22Rv1 (cell line): Measurements from ENCODE around the gene CMSS1.
"Not testable (repeated sequence)": the region's sequence is repeated elsewhere in the genome, so short reads cannot be mapped to it uniquely, and the experiment has no call there.

Experiments
- H3K27ac ChIP-seq: fragments of 450-650 bp; 2 replicates; pipeline ENCODE4 v1.5.1; 2017
- ZFX ChIP-seq: fragments of 450-650 bp; IDR thresholded peaks from 2 replicates; pipeline ENCODE4 v1.6.1; 2017; ENCODE audit warnings: antibody characterized with exemption, borderline replicate concordance
- TF ChIP-seq, protein P1 (sequence below): fragments of 450-650 bp; IDR thresholded peaks from 2 replicates; pipeline ENCODE4 v1.5.1; 2017; ENCODE audit warnings: mild to moderate bottlenecking

Gene CMSS1

GRCh38 chr3:100042166-100042981, 224.7 kb downstream of the CMSS1 start:
- no peak for TF ChIP-seq ZFX
- TF ChIP-seq, protein P1, sequence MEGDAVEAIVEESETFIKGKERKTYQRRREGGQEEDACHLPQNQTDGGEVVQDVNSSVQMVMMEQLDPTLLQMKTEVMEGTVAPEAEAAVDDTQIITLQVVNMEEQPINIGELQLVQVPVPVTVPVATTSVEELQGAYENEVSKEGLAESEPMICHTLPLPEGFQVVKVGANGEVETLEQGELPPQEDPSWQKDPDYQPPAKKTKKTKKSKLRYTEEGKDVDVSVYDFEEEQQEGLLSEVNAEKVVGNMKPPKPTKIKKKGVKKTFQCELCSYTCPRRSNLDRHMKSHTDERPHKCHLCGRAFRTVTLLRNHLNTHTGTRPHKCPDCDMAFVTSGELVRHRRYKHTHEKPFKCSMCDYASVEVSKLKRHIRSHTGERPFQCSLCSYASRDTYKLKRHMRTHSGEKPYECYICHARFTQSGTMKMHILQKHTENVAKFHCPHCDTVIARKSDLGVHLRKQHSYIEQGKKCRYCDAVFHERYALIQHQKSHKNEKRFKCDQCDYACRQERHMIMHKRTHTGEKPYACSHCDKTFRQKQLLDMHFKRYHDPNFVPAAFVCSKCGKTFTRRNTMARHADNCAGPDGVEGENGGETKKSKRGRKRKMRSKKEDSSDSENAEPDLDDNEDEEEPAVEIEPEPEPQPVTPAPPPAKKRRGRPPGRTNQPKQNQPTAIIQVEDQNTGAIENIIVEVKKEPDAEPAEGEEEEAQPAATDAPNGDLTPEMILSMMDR, result no peak
- peak overlapping the region; percentile 51 for H3K27ac ChIP-seq

DNA sequence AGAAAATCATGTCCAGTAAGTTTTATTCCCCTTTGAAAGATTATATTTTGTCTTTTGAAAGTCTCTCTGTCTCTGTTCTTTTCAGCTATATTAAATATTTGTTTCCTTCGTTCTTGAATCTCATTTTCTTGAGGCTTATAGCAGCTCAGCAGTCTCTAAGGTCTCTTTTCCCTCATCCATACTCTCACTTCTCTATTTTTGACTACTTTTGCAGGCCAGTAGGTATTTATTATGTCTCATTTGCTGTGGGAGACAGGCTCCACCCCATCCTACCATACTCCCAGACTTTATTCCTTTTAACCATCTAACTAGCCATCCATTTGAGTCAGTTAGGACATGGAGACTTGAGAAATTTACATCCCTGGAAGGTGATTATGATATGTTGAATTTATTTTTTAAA, 225.6 kb downstream of the CMSS1 start:
- H3K27ac ChIP-seq, result peak overlapping the region; percentile 51; the same call in 1 of the 2 replicates
- TF ChIP-seq, protein P1, result no peak
- TF ChIP-seq ZFX, result no peak

DNA sequence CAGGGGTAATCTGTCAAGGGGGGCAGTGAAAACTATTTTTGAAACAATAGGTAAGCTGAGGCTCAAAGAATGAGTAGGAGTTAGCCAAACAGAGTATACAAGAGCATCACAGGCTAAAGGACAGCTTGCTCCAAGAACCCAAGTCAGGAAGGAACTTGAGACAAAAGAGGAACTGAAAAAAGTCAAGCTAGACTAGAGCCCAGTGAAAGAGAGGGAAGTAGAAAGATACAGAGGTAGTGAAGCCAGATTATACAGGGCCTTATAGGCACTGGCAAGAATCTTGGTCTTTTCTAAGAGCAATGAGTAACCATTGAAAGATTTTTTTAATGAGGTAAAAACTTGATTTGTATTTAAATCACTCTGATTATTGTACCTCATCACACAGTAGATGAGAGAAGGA, 226.7 kb downstream of the CMSS1 start:
- no peak overlapping the region for H3K27ac ChIP-seq
- no peak for TF ChIP-seq ZFX
- TF ChIP-seq, protein P1, result no peak

DNA sequence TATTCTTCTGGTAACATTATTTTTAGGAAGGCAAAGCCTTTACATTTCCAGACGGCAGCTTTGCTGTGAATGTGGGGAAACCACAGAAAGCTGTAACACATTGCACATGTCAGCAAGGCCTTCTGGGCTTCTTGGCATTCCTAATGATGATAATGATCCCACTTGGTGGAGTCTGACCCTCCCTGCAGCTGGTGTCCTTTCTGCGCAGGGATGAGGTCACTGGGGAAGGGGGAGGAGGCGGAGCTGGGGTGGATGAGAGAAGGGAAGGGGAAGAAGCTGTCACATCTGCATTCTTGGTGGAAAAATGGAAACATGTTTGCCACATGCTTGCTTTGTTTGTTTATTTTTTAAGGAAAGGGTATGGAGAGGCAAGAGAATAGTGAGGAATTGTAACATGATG, 228.0 kb downstream of the CMSS1 start:
- TF ChIP-seq, protein P1, result no peak
- TF ChIP-seq ZFX, result no peak
- H3K27ac ChIP-seq, result no peak overlapping the region

- no peak overlapping the region for H3K27ac ChIP-seq
- TF ChIP-seq, protein P1, result no peak
- TF ChIP-seq ZFX, result no peak
Observed at GRCh38 chr3:100046986-100047385, 229.3 kb downstream of the CMSS1 start.

DNA sequence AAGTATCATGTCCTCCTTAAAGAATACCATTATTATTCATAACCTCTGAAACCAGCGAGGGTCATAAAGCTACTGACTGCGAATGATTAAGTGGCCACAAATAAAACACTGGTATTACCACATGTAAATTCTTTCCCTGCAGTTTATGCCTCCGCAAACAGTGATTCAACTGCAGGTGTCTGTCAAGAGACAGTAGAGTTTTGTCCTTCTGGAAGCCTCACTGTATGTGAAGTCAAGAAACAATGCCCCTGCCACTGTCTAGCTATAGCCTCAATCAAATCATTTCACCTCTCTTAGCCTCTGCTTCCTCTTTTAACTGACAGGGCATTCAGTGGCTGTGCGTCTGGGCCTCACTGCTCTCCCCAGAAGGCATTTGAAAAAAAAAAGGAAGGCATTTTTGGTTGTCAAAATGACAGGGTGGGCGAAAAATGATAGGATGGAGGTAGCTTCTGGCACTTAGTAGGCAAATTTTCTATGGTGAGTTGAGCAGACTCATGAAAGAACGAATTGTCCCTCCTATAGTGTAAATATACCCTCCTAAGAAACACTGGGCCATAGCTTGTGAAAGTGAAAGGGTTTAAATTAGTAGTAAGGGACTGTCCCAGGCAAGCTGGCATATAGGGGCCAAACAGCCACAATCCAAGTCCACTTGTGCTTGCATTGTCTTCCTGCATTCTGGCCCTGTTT, 229.9 kb downstream of the CMSS1 start:
- H3K27ac ChIP-seq, result no peak overlapping the region
- TF ChIP-seq, protein P1, result no peak
- TF ChIP-seq ZFX, result no peak

GRCh38 chr3:100048248-100048647, 230.6 kb downstream of the CMSS1 start:
- no peak overlapping the region for H3K27ac ChIP-seq
- no peak for TF ChIP-seq ZFX
- TF ChIP-seq, protein P1, result no peak

DNA sequence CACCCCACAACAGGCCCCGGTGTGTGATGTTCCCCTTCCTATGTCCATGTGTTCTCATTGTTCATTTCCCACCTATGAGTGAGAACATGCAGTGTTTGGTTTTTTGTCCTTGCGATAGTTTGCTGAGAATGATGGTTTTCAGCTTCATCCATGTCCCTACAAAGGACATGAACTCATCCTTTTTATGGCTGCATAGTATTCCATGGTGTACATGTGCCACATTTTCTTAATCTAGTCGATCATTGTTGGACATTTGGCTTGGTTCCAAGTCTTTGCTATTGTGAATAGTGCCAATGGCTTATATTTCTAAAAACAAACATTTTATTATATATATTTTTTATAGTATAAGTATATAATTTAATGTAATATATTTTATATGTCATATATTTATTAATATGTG, 233.9 kb downstream of the CMSS1 start:
- not testable (repeated sequence) for H3K27ac ChIP-seq
